NT2/D1 (cell line): ENCODE data around the gene PAOX.

Experiments
- SUZ12 ChIP-seq: IDR thresholded peaks from 2 replicates; pipeline ENCODE4 v1.6.1; 2011; ENCODE audit not compliant: insufficient read length, insufficient read depth; ENCODE audit errors: extremely low read depth
- YY1 ChIP-seq: IDR thresholded peaks from 2 replicates; pipeline ENCODE4 v1.6.1; 2011; ENCODE audit not compliant: insufficient read length, insufficient read depth
- ZNF274 ChIP-seq: IDR thresholded peaks from 2 replicates; pipeline ENCODE4 v1.6.1; 2011; ENCODE audit warnings: mild to moderate bottlenecking, low read depth, low read length

GRCh38 chr10:133336118-133336576 lies 42.9 kb upstream of the PAOX start:
- TF ChIP-seq YY1 (no peak), ZNF274 (no peak), SUZ12 (no peak)
